HG03060 (cell line): ENCODE data around the gene PINK1.
"Not testable (repeated sequence)": the region's sequence is repeated elsewhere in the genome, so short reads cannot be mapped to it uniquely, and the experiment has no call there.

Experiments
- ATAC-seq: cut with Tn5 transposase; IDR thresholded peaks from one replicate; pipeline ENCODE4 v1.9.1; 2021; ENCODE audit warnings: low read depth, moderate number of reproducible peaks; ENCODE audit not compliant: unreplicated experiment

PINK1 gene

DNA sequence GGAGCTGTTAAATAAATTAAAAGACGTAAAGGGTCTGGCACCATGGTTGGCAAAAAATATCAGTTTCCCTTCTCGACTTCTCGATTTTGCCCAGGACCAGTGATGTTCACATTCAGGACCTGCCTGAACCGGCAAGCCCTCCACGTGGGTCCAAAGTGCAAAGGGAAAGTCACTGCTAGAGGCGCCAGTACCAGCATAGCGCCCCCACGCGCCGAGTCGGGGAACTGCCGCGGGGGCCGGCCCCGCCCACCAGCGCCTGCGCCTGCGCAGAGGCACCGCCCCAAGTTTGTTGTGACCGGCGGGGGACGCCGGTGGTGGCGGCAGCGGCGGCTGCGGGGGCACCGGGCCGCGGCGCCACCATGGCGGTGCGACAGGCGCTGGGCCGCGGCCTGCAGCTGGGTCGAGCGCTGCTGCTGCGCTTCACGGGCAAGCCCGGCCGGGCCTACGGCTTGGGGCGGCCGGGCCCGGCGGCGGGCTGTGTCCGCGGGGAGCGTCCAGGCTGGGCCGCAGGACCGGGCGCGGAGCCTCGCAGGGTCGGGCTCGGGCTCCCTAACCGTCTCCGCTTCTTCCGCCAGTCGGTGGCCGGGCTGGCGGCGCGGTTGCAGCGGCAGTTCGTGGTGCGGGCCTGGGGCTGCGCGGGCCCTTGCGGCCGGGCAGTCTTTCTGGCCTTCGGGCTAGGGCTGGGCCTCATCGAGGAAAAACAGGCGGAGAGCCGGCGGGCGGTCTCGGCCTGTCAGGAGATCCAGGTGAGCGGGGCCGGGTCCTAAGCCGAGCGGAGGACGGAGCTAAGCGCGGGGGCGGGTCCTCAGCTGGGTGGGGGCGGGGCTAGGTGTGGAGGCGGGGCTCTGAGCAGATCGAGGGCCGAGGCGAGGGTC lies at the start of gene PINK1:
Gene PINK1, plus strand, starts transcription at position 269 of the 875 bp plus-strand sequence. Its CDS starts 91 bp downstream, at position 360.
- ATAC-seq, result no peak

DNA sequence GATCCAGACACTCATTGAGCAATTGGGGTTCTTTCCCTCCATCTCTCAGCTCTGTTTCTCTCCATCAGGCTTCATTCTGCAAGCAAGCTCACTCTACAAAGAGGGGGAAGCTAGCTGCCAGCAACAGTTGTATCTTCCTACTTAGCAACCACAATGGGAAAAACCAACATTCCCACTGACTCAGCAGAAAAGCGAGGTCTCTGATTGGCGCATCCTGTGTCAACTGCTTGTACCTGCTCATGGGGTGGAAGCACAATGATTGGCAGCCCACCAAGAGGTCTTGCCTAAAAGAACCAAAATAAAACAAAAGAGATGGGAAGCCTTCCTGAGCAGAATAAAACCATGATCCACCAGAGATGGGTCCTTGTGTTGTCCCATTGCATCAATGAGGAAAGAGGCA lies 48.4 kb upstream of the PINK1 start:
- no peak for ATAC-seq

DNA sequence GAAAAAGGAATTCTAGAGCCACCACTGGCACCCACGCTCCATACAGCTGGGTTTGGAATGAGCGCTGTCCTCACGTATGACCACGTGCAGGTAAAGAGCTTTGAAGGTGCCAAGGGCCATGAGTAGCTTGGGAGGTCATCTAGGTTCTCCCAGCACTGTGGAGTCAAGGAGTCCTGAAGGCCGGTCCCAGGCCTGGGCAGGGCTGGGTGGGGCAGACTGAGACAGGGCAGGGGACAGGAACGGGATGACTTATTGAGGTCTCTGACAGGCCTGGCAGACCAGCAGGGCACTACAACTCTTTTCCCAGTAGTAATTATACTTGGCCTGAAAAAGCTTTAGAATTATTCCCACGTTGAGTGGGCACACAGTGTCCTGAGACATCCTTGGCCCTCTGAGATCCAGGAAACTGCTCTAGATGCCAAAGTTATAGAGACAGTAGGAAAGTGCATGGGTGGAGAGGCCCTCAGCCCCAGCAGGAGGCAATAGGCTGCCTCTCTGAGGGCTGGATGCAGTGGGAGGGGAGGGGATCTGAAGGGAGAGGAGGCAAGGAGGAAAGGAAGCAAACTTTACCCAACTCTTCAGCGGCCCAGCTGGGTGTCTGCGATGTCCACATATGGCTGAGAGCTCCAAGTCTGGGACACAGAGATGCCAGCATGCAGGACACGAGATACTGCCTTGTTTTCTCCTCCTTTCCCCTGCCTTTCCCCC lies 46.2 kb upstream of the PINK1 start:
- ATAC-seq, result no peak

DNA sequence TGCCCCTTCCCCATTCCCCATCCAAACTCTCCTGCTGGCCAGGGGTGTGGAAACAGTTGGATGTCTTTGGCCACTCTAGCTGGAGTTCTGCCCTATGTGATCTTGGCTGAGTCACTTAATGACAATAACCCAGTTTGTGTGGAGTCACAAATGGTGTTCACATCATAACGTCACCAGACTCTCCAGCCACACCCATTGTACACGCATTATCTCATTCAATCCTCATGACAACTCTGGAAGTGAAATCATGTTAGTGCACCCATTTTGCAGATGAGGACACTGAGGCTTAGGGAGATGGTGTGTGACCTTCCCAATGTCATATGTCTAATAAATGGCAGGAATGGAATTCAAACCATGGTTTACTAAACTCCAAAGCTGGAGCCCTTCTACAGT lies 45.6 kb upstream of the PINK1 start:
- no peak for ATAC-seq

DNA sequence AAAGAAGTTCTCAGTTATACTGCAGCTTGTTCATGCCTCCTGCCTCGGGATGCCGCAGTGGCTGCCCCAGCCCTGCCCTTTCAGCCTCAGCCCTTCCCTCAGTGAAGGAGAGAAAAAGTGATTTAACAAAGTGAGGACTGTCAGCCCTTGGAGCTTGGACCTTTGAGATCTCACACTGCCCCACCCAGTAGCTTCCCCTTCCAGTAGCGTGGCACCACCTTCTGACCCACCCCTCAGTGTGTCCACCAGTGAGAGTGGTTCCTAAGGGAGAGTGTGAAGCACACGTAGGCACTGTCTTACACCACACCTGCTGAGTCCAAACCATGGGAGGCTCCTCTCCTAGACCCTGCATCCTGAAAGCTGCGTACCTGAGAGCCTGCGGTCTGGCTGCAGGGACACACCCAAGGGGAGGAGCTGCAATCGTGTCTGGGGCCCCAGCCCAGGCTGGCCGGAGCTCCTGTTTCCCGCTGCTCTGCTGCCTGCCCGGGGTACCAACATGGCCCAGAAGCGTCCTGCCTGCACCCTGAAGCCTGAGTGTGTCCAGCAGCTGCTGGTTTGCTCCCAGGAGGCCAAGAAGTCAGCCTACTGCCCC lies 44.5 kb upstream of the PINK1 start, which contains the start of gene CDA:
Gene CDA, plus strand, starts transcription at position 464 of the 592 bp plus-strand sequence. Its CDS starts 33 bp downstream, at position 497.
- ATAC-seq, result no peak

DNA sequence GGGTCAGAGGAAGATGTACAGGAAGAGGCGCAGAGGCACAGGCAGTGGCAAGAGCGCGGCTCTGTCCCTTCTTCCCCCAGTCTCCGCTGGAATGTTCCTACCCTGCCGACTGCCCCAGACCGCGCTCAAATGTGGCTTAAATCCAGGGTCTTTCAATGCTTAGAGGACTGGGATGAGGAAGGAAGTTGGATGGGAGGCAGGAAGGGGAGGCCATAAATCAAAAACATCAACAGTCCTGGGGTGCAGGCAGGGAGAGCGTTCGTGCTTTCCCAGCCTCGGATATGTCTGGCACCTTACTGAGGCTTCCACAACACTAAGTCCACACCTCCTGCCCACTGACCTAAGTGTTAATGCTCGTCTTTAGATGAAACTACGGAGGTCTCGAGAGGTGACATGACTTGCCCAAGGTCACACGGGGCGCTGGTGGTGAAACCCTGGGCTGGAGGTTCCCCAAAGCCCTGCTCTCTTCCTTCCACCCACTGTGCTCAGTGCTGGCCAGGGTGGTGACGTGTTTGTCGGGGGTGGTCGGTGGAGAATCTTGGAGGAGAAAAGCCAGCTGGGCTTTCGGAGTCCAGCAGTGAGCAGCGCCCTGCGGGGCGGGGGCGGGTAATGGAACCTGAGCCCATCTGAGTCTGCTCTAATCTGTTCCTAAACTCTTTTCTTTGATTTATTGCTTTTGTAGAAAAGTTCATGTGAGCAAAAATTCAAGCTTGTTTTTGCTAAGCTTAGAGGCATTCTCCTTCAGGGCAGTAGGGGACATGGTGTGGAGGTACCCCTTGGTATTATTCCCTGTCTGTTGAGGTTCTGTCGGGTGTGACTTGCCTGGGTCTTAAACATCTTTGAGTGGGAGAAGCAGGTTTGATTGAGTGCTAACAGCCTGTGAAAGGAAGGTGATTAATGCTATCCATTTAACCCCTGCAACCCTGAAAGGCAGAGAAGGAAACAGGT lies 43.7 kb upstream of the PINK1 start:
- no peak for ATAC-seq

DNA sequence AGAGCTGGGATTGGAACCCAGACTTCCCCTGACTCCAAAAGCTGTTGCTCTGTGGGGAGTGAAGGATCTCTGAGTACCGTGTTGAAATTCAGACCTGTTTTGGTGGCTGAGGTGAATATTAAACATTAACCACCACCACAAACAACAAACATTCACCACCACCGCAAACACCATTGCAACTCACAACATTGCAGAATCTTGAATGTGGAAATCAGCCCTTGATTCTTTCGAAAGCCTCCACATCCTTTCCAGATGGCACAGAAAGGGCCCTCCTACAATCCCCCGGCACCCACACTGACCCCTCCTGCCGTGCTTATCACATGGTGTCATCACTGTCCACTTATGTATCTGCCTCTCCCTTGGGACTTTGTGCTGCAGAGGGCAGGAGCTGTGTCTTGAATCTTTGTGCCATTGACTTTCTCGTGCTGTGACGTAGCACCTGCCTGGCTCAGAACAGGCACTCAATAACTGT lies 42.9 kb upstream of the PINK1 start:
- no peak for ATAC-seq

DNA sequence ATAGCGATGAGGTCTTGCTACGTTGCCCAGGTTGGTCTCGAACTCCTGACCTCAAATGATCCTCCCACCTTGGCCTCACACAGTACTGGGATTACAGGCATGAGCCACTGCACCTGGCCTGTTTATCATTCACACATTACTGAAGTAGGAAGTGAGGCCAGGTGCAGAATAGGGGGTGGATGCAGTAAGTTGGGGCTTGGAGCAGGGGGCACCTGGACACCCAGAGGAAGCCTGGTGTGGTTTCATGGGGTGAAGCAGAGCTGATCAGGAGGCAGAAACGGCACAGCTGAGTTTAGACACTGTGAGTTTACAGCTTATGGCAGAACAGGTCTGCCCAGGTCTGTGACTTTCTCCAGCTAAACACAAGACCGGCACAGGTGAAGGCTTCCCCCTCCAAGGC lies 39.5 kb upstream of the PINK1 start:
- no peak for ATAC-seq

DNA sequence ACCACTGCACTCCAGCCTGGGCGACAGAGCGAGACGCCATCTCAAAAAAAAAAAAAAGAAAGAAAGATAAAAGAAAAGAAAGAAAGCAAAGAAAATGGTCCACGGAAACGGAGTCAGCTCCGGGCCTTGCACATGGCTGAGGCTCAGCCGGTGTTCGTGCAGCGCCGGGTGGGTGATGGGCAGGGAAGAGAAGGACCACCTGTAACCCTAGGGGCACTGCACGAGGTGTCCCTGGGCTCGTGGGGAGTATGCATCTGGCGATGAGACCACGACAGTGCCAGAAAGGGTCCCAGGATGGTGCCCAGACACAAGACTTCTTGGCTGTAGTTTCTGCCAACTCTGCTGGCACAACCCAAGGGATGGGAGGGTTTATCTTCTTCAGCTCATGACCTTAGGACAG lies 38.5 kb upstream of the PINK1 start:
- no peak for ATAC-seq

DNA sequence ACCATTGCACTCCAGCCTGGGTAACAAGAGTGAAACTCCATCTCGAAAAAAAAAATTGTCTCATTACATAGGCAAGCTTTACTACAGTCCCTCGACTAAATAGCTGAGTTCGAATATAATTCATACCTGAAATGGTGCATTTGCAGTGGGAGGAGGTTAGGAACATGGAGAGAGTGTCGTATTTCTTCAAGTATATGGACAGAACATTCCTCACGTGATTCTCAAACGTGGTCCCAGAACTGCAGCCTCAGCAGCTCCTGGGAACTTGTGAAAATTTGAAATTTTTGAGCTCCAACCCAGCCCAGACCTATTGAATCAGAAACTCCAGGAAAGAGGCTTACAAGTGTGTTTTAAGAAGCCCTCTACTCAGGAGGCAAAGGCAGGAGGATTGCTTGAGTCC lies 37.2 kb upstream of the PINK1 start:
- ATAC-seq, result no peak

DNA sequence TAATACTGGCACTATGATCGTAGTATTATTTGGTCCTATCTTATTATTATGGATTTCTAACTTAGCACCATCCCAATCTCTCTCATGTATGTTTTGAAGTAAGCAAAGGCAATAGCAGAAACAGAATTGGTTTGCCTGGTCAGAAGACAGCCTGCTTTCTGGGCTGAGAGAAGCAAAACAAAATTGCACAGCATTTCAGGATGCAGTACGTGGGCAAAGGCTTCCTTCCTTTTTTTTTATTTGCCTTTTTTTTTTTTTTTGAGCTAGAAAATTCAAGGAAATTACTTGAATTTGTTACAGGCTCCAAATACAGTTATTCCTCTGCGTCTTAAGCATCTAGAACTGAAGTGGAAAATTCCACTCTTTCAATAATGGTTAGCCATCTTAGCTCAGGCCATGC lies 35.6 kb upstream of the PINK1 start:
- no peak for ATAC-seq

DNA sequence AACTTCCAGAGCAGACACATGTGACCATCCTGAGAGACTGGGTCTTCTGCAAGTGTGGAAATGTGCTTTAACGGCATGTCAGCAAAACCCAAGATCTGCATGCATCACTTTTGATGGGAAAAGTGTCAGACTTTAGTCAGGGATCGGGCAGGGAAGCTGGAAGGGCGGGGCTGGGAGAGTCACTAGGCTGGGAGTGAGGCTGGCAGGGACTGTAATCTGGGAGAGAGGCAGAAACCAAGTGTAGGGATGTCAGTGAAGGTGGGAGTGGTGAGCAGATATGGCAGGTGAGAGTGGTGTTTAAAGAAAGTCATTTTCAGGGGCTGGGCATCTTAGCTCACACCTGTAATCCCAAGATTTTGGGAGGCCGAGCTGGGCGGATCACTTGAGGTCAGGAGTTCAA lies 33.1 kb upstream of the PINK1 start:
- no peak for ATAC-seq

DNA sequence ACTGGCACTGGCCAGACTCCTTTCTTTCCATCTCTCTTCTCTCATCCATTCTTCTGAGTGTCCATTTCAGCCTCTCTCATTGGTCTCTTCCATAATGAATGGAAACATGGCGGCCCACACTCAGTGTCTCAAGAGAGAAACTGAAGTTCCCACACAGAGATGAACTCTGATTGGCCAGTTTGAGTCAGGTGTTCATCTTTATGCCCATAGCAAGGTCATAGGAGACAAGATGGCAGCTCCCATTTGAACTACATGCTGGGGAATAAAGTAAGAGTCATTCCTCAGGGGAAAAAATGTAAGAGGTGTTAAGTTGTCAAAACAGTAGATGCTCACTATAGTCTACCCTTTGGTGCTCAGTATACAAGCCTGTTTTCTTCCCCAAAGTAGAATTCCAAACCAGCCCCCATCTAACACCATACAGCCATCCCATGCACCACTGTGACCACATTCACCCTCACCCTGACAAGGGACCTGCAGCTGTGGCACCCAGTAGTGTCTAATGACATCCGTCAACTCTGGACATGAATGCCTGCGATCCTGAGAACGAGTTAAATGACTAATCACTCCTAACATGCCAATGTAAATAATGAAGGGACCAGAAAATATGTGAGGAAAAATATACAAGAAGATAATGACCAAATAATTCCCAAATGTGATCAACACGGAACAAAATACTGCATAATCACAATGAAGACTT lies 32.0 kb upstream of the PINK1 start:
- ATAC-seq, result no peak

DNA sequence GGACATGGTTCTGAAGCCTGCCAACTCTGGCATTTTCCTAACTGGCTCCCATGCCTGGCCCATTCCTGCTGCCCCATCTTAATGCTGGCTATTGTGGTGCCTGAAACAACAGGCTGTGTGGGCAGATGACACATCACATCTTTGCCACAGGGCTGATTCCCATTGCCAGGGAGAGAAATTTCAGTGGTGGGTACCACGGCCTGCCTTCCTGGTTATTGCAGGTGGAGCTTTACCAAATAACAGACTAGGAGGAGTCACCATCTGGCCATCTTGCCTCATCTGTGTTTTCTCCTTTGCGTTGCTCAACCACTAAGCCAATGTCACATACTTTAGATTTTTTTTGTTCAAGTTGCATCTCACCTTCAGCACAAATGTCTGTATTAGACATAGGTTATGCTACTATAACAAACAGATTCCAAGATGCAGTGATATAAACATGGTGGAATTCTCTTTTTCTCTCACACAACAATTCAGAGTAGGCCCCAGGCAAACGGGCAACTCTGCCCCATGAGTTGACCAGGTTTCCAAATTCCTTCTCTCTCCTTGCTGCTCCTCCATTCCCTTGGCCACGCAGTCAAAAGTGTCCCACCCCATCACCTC lies 30.3 kb upstream of the PINK1 start:
- no peak for ATAC-seq

DNA sequence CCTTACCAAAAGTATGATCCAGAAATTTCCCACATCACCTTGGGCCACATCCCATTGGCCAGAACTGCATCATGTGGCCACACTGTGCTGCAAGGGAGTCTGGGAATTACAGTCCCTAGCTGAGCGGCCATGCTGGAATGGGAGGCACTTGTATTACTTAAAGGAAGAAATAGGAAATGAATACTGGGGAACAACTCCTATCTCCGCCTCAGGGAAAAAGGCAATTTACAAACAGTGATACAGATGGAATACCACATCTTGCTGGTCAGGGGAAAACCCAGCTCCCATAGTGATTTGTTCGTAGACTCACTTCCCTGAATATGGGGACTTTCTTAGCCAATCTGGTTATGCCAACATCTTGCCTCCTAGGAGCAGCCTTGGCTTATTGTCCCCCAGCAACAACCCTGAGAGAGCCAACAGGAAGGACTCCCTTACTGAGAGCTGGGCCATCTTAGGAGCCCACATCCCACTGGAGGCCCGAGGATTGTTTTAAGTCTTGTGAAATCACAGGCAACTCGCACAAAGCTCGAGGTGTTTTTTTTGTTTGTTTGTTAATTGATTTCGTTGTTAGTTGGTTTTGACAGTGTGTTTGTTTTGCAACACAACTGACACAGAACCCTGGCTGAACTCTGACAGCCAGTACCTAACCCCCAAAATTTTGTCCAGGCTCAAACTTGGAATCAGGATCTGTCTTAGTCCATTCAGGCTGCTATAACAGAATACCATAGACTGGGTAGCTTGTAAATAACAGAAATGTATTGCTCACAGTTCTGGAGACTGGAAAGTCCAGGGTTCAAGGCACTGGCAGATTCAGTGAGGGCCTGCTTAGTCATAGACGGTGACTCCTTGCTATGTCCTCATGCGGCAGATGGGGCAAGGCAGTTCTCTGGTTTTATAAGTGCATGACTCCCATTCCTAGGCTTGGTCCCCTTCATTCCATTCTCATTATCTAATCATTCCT lies 29.5 kb upstream of the PINK1 start:
- ATAC-seq, result no peak

DNA sequence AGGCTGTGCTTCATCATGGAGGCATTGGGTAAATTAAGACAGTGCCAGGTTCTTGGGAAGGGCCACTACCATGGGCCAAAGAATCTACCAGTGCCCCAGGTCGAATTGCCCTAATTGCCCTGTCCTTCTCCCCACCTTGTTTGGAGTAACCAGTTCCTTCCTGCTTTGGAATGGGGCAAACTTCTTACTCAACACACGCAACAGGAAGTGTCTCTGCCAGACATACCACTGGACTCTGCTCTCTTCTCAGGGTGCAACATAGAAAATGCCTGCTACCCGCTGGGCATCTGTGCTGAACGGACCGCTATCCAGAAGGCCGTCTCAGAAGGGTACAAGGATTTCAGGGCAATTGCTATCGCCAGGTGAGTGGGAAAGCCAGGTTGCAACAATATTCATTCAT lies 28.6 kb upstream of the PINK1 start:
- no peak for ATAC-seq

DNA sequence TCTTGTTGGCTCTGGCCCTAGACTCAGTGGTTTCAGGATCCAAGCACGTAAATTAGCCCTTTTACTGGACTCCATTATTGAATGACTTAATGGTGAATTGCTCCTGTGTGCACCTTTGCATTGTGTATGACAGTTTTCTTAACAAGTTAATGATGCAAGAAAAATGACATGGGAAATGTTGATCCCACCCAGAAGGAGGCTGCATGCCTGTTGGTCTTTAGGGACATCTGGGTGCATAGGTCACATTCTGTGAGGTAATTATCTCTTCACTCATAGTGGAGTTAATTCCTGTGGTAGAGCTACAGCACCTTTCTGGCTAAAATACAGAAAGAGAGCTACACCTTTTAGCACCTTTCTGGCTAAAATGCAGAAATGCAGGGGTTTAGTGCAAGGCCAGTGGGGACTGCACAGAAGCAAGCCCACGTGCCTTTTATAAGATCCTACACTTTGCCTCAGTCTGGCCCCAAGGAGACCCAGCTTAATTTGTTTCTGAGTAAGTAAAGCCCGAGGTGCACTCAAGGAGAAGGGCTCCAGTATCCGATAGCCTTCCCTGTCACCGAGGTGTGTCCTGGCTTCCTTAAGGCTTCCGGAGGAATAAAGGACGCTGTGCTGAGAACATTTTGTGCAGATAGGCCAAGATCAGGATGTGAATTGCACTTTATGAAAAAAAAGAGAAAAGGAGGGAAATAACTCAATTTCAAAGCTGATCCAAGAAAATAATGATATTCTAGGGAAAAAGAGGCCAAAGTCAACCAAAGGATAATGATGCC lies 26.3 kb upstream of the PINK1 start:
- ATAC-seq, result not testable (repeated sequence)
